PC-3 (cell line): ENCODE measurements around the gene LIPG. TPM values are rescaled to one million over a fixed set of nuclear protein-coding genes. Genes with fewer than 3 reads are reported as not detected.

ENCODE experiments used
- ATAC-seq: fragments of 200-7000 bp; cut with Tn5 transposase; 2 replicates; pipeline ENCODE4 v1.9.1; 2020; ENCODE audit warnings: mild to moderate bottlenecking, moderate library complexity
- BruUV-seq: library from RNA; stranded (reverse); fragments of 400-500 nt; replicated peaks from 2 replicates; lab custom pipeline; 2021; lab: Mats Ljungman, UMichigan
- CTCF ChIA-PET: fragments of 300-600 bp; sonication (Branson Sonifier 250); formaldehyde crosslinking; loops from one replicate; lab custom pipeline; 2022; ENCODE audit warnings: antibody characterized with exemption; lab: Charles Lee
- POLR2A ChIA-PET: fragments of 300-600 bp; sonication (Branson Sonifier 250); formaldehyde crosslinking; loops from one replicate; lab custom pipeline; 2022; ENCODE audit warnings: antibody characterized with exemption; ENCODE audit not compliant: unreplicated experiment; lab: Charles Lee
- DNase-seq: peaks from one replicate; pipeline ENCODE4 v3.0.0-alpha.2; 2015
- H2AFZ ChIP-seq: fragments of 300-600 bp; sonication (generic); 2 replicates; pipeline ENCODE4 v1.6.0; 2016; ENCODE audit warnings: antibody characterized with exemption, low read length
- H3F3A ChIP-seq: fragments of 300-600 bp; sonication (generic); one replicate; pipeline ENCODE4 v1.6.0; 2017; ENCODE audit warnings: antibody characterized with exemption, low read length, control low read depth, mild to moderate bottlenecking; ENCODE audit not compliant: unreplicated experiment
- H3K27ac ChIP-seq: fragments of 300-600 bp; sonication (generic); 2 replicates; pipeline ENCODE4 v1.5.1; 2016; ENCODE audit warnings: mild to moderate bottlenecking, low read length
- H3K27me3 ChIP-seq: fragments of 300-600 bp; sonication (generic); 2 replicates; pipeline ENCODE4 v1.6.1; 2016; ENCODE audit warnings: low read length, mixed read lengths
- H3K36me3 ChIP-seq: fragments of 300-600 bp; sonication (generic); 2 replicates; pipeline ENCODE4 v1.6.1; 2016; ENCODE audit warnings: low read depth, mixed run types, low read length, mixed read lengths
- H3K4me1 ChIP-seq: fragments of 300-600 bp; sonication (generic); 2 replicates; pipeline ENCODE4 v1.5.1; 2016; ENCODE audit warnings: low read length; ENCODE audit not compliant: insufficient read depth
- H3K4me2 ChIP-seq: fragments of 300-600 bp; sonication (generic); 2 replicates; pipeline ENCODE4 v1.6.0; 2016; ENCODE audit warnings: low read length
- H3K4me3 ChIP-seq: fragments of 300-600 bp; sonication (generic); 2 replicates; pipeline ENCODE4 v1.5.1; 2016; ENCODE audit warnings: mild to moderate bottlenecking, low read length, mixed read lengths
- H3K79me2 ChIP-seq: fragments of 300-600 bp; sonication (generic); 2 replicates; pipeline ENCODE4 v1.6.1; 2017; ENCODE audit warnings: low read length, mixed read lengths
- H3K9ac ChIP-seq: fragments of 300-600 bp; sonication (generic); 2 replicates; pipeline ENCODE4 v1.6.0; 2016; ENCODE audit warnings: mild to moderate bottlenecking, low read length
- H3K9me2 ChIP-seq: fragments of 300-600 bp; sonication (generic); replicated peaks from 2 replicates; pipeline ENCODE4 v1.6.1; 2016; ENCODE audit warnings: mixed run types, low read length, mixed read lengths
- H3K9me3 ChIP-seq: fragments of 300-600 bp; sonication (generic); 2 replicates; pipeline ENCODE4 v1.6.1; 2016; ENCODE audit warnings: low read length, mixed read lengths
- H4K20me1 ChIP-seq: fragments of 300-600 bp; sonication (generic); 2 replicates; pipeline ENCODE4 v1.6.1; 2016; ENCODE audit warnings: low read length, mixed read lengths
- EZH2 ChIP-seq: fragments of 300-600 bp; sonication (generic); IDR thresholded peaks from one replicate; pipeline ENCODE4 v1.6.1; 2017; ENCODE audit warnings: antibody characterized with exemption, mild to moderate bottlenecking, low read length; ENCODE audit not compliant: unreplicated experiment
- EZH2phosphoT487 ChIP-seq: fragments of 300-600 bp; sonication (generic); IDR thresholded peaks from 2 replicates; pipeline ENCODE4 v1.6.1; 2018; ENCODE audit warnings: mild to moderate bottlenecking, antibody characterized with exemption, low read length, borderline replicate concordance
- intact Hi-C: fragments of 100-400 bp; cut with micrococcal nuclease; formaldehyde crosslinking; loops from 2 replicates; pipeline ENCODE4 v1.9.0; 2023
- total RNA-seq: library from RNA; depleted of rRNA; stranded (reverse); fragments of >200 nt; gene quantifications from 2 replicates; pipeline ENCODE4 v1.2.3, GENCODE V29; 2014
- TF ChIP-seq, protein P1 (sequence below): fragments of 300-600 bp; sonication (generic); conservative IDR thresholded peaks from 2 replicates; pipeline ENCODE4 v1.5.1; 2017; ENCODE audit warnings: antibody characterized with exemption, low read depth, mild to moderate bottlenecking, low read length

LIPG gene
- total RNA-seq, 1 experiment from 2014 or later: 14.8 TPM

DNA sequence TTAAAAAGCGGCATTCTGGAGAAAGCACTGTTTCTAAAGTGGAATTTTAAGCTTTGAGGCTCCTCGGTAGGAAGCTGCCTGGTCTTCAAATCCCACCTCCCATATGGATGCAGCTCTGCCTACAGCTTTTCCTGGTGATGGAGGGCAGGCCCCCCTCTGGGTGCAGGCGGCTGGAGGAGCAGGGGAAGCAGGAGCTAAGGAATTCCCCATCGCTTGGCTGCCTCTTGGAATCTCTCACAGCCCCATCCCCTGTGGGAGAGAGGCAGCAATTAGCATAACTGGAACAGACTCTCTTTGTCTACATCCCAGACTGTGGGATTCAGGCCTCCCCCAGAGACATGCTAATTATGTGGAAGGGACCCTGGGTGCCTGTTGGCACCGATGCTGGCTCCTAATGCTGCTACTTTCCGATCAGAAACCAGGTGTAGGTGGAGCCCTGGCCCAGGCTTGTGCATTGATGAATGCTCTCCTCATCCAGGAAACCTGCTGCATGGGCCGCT, 51.3 kb downstream of the LIPG start:
- ChIA-PET POLR2A (no interaction called here), CTCF (no interaction called here)
- H3K79me2 ChIP-seq: no peaks in the 10 kb centered on the region
- no peak overlapping the region for H3K9ac ChIP-seq
- no TSS peak for BruUV-seq
- H3K4me1 ChIP-seq: peaks cover 15% of the 10 kb centered on the region
- no peaks in the 10 kb centered on the region for H3F3A ChIP-seq
- no peaks in the 10 kb centered on the region for H4K20me1 ChIP-seq
- H2AFZ ChIP-seq: no peak overlapping the region
- intact Hi-C loops: loop anchor here (5.0 kb wide), 1 partner anchor 51 kb away; the partner anchor contains the start of gene LIPG
- no peak overlapping the region for H3K27ac ChIP-seq
- DNase-seq (no peak), ATAC-seq (no peak)
- no peaks in the 10 kb centered on the region for H3K36me3 ChIP-seq
- no peak overlapping the region for H3K4me3 ChIP-seq
- no peak overlapping the region for H3K4me2 ChIP-seq
- no peaks in the 10 kb centered on the region for H3K27me3 ChIP-seq
- TF ChIP-seq EZH2: no peak
- TF ChIP-seq, protein P1, sequence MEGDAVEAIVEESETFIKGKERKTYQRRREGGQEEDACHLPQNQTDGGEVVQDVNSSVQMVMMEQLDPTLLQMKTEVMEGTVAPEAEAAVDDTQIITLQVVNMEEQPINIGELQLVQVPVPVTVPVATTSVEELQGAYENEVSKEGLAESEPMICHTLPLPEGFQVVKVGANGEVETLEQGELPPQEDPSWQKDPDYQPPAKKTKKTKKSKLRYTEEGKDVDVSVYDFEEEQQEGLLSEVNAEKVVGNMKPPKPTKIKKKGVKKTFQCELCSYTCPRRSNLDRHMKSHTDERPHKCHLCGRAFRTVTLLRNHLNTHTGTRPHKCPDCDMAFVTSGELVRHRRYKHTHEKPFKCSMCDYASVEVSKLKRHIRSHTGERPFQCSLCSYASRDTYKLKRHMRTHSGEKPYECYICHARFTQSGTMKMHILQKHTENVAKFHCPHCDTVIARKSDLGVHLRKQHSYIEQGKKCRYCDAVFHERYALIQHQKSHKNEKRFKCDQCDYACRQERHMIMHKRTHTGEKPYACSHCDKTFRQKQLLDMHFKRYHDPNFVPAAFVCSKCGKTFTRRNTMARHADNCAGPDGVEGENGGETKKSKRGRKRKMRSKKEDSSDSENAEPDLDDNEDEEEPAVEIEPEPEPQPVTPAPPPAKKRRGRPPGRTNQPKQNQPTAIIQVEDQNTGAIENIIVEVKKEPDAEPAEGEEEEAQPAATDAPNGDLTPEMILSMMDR: no peak
- no peak for TF ChIP-seq EZH2phosphoT487
- no peaks in the 10 kb centered on the region for H3K9me3 ChIP-seq
- H3K9me2 ChIP-seq: no peaks in the 10 kb centered on the region

DNA sequence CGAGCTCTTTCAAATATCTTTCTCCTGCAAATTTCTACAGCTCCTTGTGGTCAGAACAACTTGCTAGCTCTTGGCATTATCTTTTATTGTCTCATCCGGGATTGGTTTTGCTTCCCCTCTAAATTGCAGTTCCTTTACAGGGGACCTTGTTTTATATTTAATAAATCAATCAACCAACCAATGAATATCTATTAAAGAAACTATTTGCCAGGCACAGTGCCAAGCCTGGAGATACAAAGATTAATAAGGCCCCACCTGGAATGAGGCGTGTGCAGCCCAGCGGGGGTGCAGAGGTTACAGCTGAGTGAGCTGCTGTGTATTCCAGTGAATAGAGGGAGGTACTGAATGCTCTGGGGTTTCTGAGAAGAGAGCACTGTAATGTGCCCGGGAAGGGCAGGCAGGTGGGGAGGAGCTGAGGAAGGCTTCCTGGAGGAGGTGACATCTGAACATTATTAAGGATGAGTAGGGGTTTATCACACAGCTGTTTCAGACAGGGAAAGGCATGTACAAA, 51.8 kb downstream of the LIPG start:
- H3K4me1 ChIP-seq: peaks cover 11% of the 10 kb centered on the region

More for the DNA sequence above, 51.8 kb downstream of the LIPG start:
- Histone ChIP-seq H3K36me3 (no peaks in the 10 kb centered on the region), H3K9me3 (no peaks in the 10 kb centered on the region), H3K4me2 (no peak overlapping the region), H3K27me3 (no peaks in the 10 kb centered on the region), H3K27ac (no peak overlapping the region), H3F3A (no peaks in the 10 kb centered on the region), H3K4me3 (no peak overlapping the region), H2AFZ (no peak overlapping the region), H3K79me2 (no peaks in the 10 kb centered on the region), H3K9ac (no peak overlapping the region), H3K9me2 (no peaks in the 10 kb centered on the region), H4K20me1 (no peaks in the 10 kb centered on the region)
- intact Hi-C loops: loop anchor here (5.0 kb wide), 1 partner anchor 51 kb away; the partner anchor contains the start of gene LIPG
- POLR2A ChIA-PET: no interaction called here
- peak; percentile 15 for DNase-seq
- TF ChIP-seq EZH2 (no peak), EZH2phosphoT487 (no peak)
- TF ChIP-seq, protein P1: no peak
- CTCF ChIA-PET: no interaction called here
- peak; percentile 42; the same call in 1 of the 2 replicates for ATAC-seq
- no TSS peak for BruUV-seq
